Vagina (tissue), 2 donors: ENCODE results near the gene CDC45.

ENCODE experiments used
- POLR2A ChIP-seq, 2 donors: fragments of 450-650 bp; IDR thresholded peaks; one replicate each; pipeline ENCODE4 v1.6.1; 2017; ENCODE audit warnings: antibody characterized with exemption in 2 of 2, mild to moderate bottlenecking in 2 of 2, moderate library complexity in 2 of 2
- TF ChIP-seq, protein P1 (sequence below), 3 experiments: fragments of 450-650 bp in 2 of 3; fragments of 200-600 bp in 1 of 3; sonication (generic) in 1 of 3; IDR thresholded peaks; one replicate each; pipeline ENCODE4 v1.5.1; 2017 to 2019; ENCODE audit warnings: antibody characterized with exemption in 3 of 3, mild to moderate bottlenecking in 2 of 3, moderate library complexity in 2 of 3

DNA sequence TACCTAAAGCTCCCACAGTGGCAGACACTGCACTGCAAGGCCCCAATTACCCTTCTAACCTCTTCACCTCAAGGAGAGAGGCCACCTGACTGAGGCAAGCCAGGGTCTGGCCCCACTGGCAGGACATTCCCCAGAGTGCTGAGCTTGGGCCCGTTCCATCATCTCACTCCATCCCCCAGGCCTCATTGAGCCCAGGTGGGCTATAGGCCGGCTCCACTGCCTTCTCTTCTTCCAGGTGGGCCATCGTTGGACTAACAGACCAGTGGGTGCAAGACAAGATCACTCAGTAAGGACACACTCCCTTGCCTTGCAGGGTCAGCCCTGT lies 19.1 kb downstream of the CDC45 start:
- TF ChIP-seq, protein P1, sequence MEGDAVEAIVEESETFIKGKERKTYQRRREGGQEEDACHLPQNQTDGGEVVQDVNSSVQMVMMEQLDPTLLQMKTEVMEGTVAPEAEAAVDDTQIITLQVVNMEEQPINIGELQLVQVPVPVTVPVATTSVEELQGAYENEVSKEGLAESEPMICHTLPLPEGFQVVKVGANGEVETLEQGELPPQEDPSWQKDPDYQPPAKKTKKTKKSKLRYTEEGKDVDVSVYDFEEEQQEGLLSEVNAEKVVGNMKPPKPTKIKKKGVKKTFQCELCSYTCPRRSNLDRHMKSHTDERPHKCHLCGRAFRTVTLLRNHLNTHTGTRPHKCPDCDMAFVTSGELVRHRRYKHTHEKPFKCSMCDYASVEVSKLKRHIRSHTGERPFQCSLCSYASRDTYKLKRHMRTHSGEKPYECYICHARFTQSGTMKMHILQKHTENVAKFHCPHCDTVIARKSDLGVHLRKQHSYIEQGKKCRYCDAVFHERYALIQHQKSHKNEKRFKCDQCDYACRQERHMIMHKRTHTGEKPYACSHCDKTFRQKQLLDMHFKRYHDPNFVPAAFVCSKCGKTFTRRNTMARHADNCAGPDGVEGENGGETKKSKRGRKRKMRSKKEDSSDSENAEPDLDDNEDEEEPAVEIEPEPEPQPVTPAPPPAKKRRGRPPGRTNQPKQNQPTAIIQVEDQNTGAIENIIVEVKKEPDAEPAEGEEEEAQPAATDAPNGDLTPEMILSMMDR (IDR thresholded peaks at IDR 0.05), result no peak
- TF ChIP-seq POLR2A (IDR thresholded peaks at IDR 0.05), result no peak
